H1 (cell line): ENCODE measurements around the gene METAP1D. TPM values are rescaled to one million over a fixed set of nuclear protein-coding genes. Genes with fewer than 3 reads are reported as not detected.

Source experiments
- RFX5 ChIP-seq: IDR thresholded peaks from 2 replicates; pipeline ENCODE4 v1.6.1; 2011; ENCODE audit warnings: low read depth, low read length, improper control_type of control experiment, borderline replicate concordance
- SP2 ChIP-seq: IDR thresholded peaks from 2 replicates; pipeline ENCODE4 v1.6.1; 2012; ENCODE audit warnings: mild to moderate bottlenecking, low read length, inconsistent platforms
- USF2 ChIP-seq: IDR thresholded peaks from 2 replicates; pipeline ENCODE4 v1.6.1; 2011; ENCODE audit warnings: low read length, improper control_type of control experiment
- polyA plus RNA-seq, 7 experiments: library from polyadenylated mRNA; depleted of rRNA in 3 of 7; stranded (reverse) in 5 of 7; unstranded in 2 of 7; fragments of >200 nt in 5 of 7; fragments of 200-250 nt in 2 of 7; gene quantifications; 1 replicate in 5 of 7; 2 replicates in 1 of 7; 4 replicates in 1 of 7; pipeline versions ENCODE4 v1.2.1 to v1.2.3, GENCODE V29; 2011 to 2013; ENCODE audit warnings: missing spikeins in 2 of 7, mixed read lengths in 2 of 7
- total RNA-seq: library from RNA; stranded (reverse); fragmentation: NEBNext Ultra II Directional; extraction: Animal tissue kit (Norgen Biotek cat#: 25700); gene quantifications from 2 replicates; pipeline ENCODE4 v1.2.1, GENCODE V29; 2021

The METAP1D gene
- total and polyA plus RNA-seq, 2 of the 8 experiments (the other 6 are each of a cell fraction or from before 2014, with no cell fraction given), result 3.9 to 6.2 TPM

- no peak for TF ChIP-seq RFX5
- no peak for TF ChIP-seq USF2
- TF ChIP-seq SP2, result no peak
These were observed 47.0 kb upstream of the METAP1D start (continued) for GRCh38 chr2:171952748-171953147.
